HEK293 (cell line): ENCODE data around the gene MALAT1.

Experiments
- GLI4 ChIP-seq: fragments of 450-650 bp; formaldehyde crosslinking; IDR thresholded peaks from 2 replicates; pipeline ENCODE4 v1.5.1; 2016; ENCODE audit warnings: missing biosample characterization, missing genetic modification characterization
- GLIS1 ChIP-seq: fragments of 450-650 bp; formaldehyde crosslinking; IDR thresholded peaks from 2 replicates; pipeline ENCODE4 v1.5.1; 2016; ENCODE audit warnings: missing biosample characterization, missing genetic modification characterization
- HOXD13 ChIP-seq: sonication (generic); formaldehyde crosslinking; IDR thresholded peaks from 2 replicates; pipeline ENCODE4 v1.8.0; 2022; ENCODE audit warnings: missing genetic modification reagents, borderline replicate concordance
- KLF7 ChIP-seq: fragments of 450-650 bp; formaldehyde crosslinking; IDR thresholded peaks from 2 replicates; pipeline ENCODE4 v1.5.1; 2016; ENCODE audit warnings: missing biosample characterization, missing genetic modification characterization, borderline replicate concordance
- KLF8 ChIP-seq: fragments of 450-650 bp; formaldehyde crosslinking; IDR thresholded peaks from 2 replicates; pipeline ENCODE4 v1.5.1; 2016; ENCODE audit warnings: missing biosample characterization, missing genetic modification characterization
- SETDB1 ChIP-seq: IDR thresholded peaks from one replicate; pipeline ENCODE4 v1.6.1; 2017; ENCODE audit warnings: mild to moderate bottlenecking, low read length, moderate library complexity, mixed read lengths; ENCODE audit not compliant: insufficient read length
- YY1 ChIP-seq: fragments of 450-650 bp; formaldehyde crosslinking; IDR thresholded peaks from 2 replicates; pipeline ENCODE4 v1.5.1; 2018; ENCODE audit warnings: missing biosample characterization, missing genetic modification characterization
- ZBTB20 ChIP-seq: fragments of 450-650 bp; formaldehyde crosslinking; IDR thresholded peaks from 2 replicates; pipeline ENCODE4 v1.5.1; 2016; ENCODE audit warnings: missing biosample characterization, missing genetic modification characterization
- ZBTB44 ChIP-seq: fragments of 450-650 bp; IDR thresholded peaks from 2 replicates; pipeline ENCODE4 v1.5.1; 2018; ENCODE audit warnings: missing biosample characterization, mild to moderate bottlenecking, missing genetic modification characterization
- ZEB2 ChIP-seq: fragments of 450-650 bp; formaldehyde crosslinking; IDR thresholded peaks from 2 replicates; pipeline ENCODE4 v1.5.1; 2016; ENCODE audit warnings: missing biosample characterization, missing genetic modification characterization
- ZNF157 ChIP-seq: fragments of 450-650 bp; formaldehyde crosslinking; IDR thresholded peaks from 2 replicates; pipeline ENCODE4 v1.5.1; 2016; ENCODE audit warnings: missing biosample characterization, missing genetic modification characterization
- ZNF16 ChIP-seq: fragments of 450-650 bp; formaldehyde crosslinking; IDR thresholded peaks from 2 replicates; pipeline ENCODE4 v1.5.1; 2016; ENCODE audit warnings: low read depth, missing biosample characterization, missing genetic modification characterization
- ZNF221 ChIP-seq: fragments of 450-650 bp; formaldehyde crosslinking; IDR thresholded peaks from 2 replicates; pipeline ENCODE4 v1.5.1; 2017; ENCODE audit warnings: missing biosample characterization, missing genetic modification characterization, borderline replicate concordance
- ZNF223 ChIP-seq: fragments of 450-650 bp; formaldehyde crosslinking; IDR thresholded peaks from 2 replicates; pipeline ENCODE4 v1.5.1; 2016; ENCODE audit warnings: missing biosample characterization, missing genetic modification characterization
- ZNF335 ChIP-seq: fragments of 450-650 bp; formaldehyde crosslinking; conservative IDR thresholded peaks from 2 replicates; pipeline ENCODE4 v1.5.1; 2016; ENCODE audit warnings: missing biosample characterization, missing genetic modification characterization
- ZNF354C ChIP-seq: fragments of 450-650 bp; formaldehyde crosslinking; IDR thresholded peaks from 2 replicates; pipeline ENCODE4 v1.5.1; 2016; ENCODE audit warnings: missing biosample characterization, missing genetic modification characterization, low read depth, borderline replicate concordance
- ZNF366 ChIP-seq: fragments of 450-650 bp; formaldehyde crosslinking; conservative IDR thresholded peaks from 2 replicates; pipeline ENCODE4 v1.5.1; 2016; ENCODE audit warnings: missing biosample characterization, missing genetic modification characterization
- ZNF518A ChIP-seq: fragments of 450-650 bp; formaldehyde crosslinking; conservative IDR thresholded peaks from 2 replicates; pipeline ENCODE4 v1.5.1; 2016; ENCODE audit warnings: low read depth, missing biosample characterization, missing genetic modification characterization
- ZNF530 ChIP-seq: fragments of 450-650 bp; formaldehyde crosslinking; IDR thresholded peaks from 2 replicates; pipeline ENCODE4 v1.5.1; 2016; ENCODE audit warnings: low read depth, missing biosample characterization, missing genetic modification characterization
- ZNF76 ChIP-seq: fragments of 450-650 bp; formaldehyde crosslinking; IDR thresholded peaks from 2 replicates; pipeline ENCODE4; 2016; ENCODE audit warnings: low read depth, missing biosample characterization, missing genetic modification characterization, borderline replicate concordance
- ZNF776 ChIP-seq: fragments of 450-650 bp; formaldehyde crosslinking; IDR thresholded peaks from 2 replicates; pipeline ENCODE4 v1.5.0; 2017; ENCODE audit warnings: missing biosample characterization, missing genetic modification characterization, borderline replicate concordance
- ZNF830 ChIP-seq: fragments of 450-650 bp; IDR thresholded peaks from 2 replicates; pipeline ENCODE4 v1.5.0; 2018; ENCODE audit warnings: missing biosample characterization, missing genetic modification characterization, low read depth, mild to moderate bottlenecking, moderate library complexity
- ZSCAN4 ChIP-seq: fragments of 450-650 bp; formaldehyde crosslinking; IDR thresholded peaks from 2 replicates; pipeline ENCODE4 v1.5.1; 2017; ENCODE audit warnings: missing biosample characterization, missing genetic modification characterization
- TF ChIP-seq, protein P1 (sequence below): fragments of 450-650 bp; formaldehyde crosslinking; IDR thresholded peaks from 2 replicates; pipeline ENCODE4 v1.5.1; 2016; ENCODE audit warnings: missing biosample characterization, missing genetic modification characterization
- TF ChIP-seq, protein P2 (sequence below): fragments of 450-650 bp; formaldehyde crosslinking; IDR thresholded peaks from 2 replicates; pipeline ENCODE4 v1.5.1; 2016; ENCODE audit warnings: missing biosample characterization, missing genetic modification characterization
- TF ChIP-seq, protein P3 (sequence below): IDR thresholded peaks from 2 replicates; pipeline ENCODE4 v1.6.1; 2011; ENCODE audit warnings: mild to moderate bottlenecking, low read depth, low read length, borderline replicate concordance
- TF ChIP-seq, protein P4 (sequence below): fragments of 450-650 bp; formaldehyde crosslinking; IDR thresholded peaks from 2 replicates; pipeline ENCODE4 v1.5.1; 2016; ENCODE audit warnings: missing biosample characterization, missing genetic modification characterization

Gene MALAT1

DNA sequence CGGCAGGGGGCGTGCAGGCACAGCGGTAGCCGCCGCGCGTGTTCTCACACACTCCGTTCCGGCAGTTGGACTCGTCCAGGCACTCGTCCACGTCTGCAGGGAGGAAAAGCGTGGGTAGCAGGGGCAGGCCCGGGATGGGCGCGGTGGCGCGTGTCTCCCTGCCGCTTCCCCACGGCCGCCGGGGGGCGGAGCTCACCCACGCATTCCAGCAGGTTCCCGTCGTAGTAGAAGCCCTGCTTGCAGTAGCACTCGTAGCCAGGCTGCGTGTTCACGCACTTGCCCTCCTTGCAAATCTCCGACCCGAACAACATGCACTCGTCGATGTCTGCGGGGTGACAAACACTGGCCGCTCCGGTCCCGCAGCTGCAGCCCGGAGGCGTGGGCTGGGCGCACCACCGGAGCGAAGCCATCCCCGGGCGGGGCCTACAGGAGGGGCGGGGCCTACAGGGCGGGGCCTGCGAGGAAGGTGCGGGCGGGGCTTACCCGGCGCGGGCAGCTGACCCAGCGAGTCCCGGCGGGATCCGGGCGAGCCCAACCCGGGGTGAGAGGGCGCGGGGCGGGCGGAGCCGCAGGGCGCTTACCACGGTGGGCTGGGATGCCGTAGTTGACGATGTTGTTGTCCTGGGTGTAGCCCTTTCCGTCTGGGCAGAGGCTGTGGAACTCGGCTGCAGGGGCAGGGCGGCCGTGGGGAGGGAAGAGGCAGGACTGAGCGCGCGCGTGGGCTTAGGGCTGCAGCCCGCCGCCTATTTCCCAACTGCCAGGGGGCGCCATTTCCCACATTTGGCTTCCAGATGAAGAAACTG, 41.6 kb downstream of the MALAT1 start (continued):
- TF ChIP-seq ZSCAN4 (tag by site-specific recombination) (no peak), KLF7 (tag by site-specific recombination) (peak; percentile 55; the same call in 1 of the 2 replicates), ZNF16 (tag by site-specific recombination) (no peak), ZNF157 (tag by site-specific recombination) (no peak), ZNF366 (tag by site-specific recombination) (no peak), ZNF830 (no peak), ZBTB20 (peak; percentile 20; the same call in 1 of the 2 replicates), SETDB1 (no peak), ZNF530 (no peak), YY1 (no peak), ZNF76 (tag by site-specific recombination) (peak; percentile 52; the same call in 1 of the 2 replicates), KLF8 (peak; percentile 83; the same call in 1 of the 2 replicates), ZBTB44 (no peak), ZNF221 (tag by site-specific recombination) (no peak), ZNF335 (tag by site-specific recombination) (peak; percentile 58), HOXD13 (CRISPR knock-in tag) (no peak), GLIS1 (tag by site-specific recombination) (no peak), ZNF354C (tag by site-specific recombination) (no peak), ZNF223 (tag by site-specific recombination) (no peak), ZNF776 (tag by site-specific recombination) (no peak), ZNF518A (tag by site-specific recombination) (no peak), GLI4 (tag by site-specific recombination) (no peak), ZEB2 (peak; percentile 88; the same call in 1 of the 2 replicates)
- TF ChIP-seq, protein P1, sequence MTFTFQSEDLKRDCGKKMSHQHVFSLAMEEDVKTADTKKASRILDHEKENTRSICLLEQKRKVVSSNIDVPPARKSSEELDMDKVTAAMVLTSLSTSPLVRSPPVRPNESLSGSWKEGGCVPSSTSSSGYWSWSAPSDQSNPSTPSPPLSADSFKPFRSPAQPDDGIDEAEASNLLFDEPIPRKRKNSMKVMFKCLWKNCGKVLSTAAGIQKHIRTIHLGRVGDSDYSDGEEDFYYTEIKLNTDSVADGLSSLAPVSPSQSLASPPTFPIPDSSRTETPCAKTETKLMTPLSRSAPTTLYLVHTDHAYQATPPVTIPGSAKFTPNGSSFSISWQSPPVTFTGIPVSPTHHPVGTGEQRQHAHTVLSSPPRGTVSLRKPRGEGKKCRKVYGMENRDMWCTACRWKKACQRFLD: no peak
- TF ChIP-seq, protein P2, sequence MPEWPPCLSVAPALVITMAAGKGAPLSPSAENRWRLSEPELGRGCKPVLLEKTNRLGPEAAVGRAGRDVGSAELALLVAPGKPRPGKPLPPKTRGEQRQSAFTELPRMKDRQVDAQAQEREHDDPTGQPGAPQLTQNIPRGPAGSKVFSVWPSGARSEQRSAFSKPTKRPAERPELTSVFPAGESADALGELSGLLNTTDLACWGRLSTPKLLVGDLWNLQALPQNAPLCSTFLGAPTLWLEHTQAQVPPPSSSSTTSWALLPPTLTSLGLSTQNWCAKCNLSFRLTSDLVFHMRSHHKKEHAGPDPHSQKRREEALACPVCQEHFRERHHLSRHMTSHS (tag by site-specific recombination): no peak
- TF ChIP-seq, protein P3, sequence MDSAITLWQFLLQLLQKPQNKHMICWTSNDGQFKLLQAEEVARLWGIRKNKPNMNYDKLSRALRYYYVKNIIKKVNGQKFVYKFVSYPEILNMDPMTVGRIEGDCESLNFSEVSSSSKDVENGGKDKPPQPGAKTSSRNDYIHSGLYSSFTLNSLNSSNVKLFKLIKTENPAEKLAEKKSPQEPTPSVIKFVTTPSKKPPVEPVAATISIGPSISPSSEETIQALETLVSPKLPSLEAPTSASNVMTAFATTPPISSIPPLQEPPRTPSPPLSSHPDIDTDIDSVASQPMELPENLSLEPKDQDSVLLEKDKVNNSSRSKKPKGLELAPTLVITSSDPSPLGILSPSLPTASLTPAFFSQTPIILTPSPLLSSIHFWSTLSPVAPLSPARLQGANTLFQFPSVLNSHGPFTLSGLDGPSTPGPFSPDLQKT: no peak
- TF ChIP-seq, protein P4, sequence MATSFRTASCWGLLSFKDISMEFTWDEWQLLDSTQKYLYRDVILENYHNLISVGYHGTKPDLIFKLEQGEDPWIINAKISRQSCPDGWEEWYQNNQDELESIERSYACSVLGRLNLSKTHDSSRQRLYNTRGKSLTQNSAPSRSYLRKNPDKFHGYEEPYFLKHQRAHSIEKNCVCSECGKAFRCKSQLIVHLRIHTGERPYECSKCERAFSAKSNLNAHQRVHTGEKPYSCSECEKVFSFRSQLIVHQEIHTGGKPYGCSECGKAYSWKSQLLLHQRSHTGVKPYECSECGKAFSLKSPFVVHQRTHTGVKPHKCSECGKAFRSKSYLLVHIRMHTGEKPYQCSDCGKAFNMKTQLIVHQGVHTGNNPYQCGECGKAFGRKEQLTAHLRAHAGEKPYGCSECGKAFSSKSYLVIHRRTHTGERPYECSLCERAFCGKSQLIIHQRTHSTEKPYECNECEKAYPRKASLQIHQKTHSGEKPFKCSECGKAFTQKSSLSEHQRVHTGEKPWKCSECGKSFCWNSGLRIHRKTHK (tag by site-specific recombination): no peak
